Thoracic aorta (tissue), 2 donors: ENCODE results near the gene CCL21. TPM values are rescaled to one million over a fixed set of nuclear protein-coding genes. Genes with fewer than 3 reads are reported as not detected.
A peak's percentile ranks its signal among the peaks of the same experiment; 100 is the strongest.

Experiments used
- ATAC-seq: fragments of 150-250 bp; one replicate; pipeline ENCODE4 v1.8.0; 2017; ENCODE audit warnings: low read depth; ENCODE audit not compliant: insufficient number of reproducible peaks, low FRiP score
- DNase-seq: peaks from one replicate; pipeline ENCODE4 v3.0.0-alpha.2; 2020; ENCODE audit warnings: low spot score
- H3K27ac ChIP-seq, 2 donors: fragments of 200-600 bp; sonication (generic); 1 replicate in 1 of 2; 2 replicates in 1 of 2; pipeline ENCODE4 v1.5.1; 2016; ENCODE audit warnings: mild to moderate bottlenecking in 2 of 2, moderate library complexity in 2 of 2
- H3K27me3 ChIP-seq: fragments of 200-600 bp; sonication (generic); replicated peaks from 2 replicates; pipeline ENCODE4 v1.6.0; 2016; ENCODE audit warnings: mild to moderate bottlenecking; ENCODE audit not compliant: insufficient read depth
- H3K36me3 ChIP-seq: fragments of 200-600 bp; sonication (generic); one replicate; pipeline ENCODE4 v1.5.1; 2016
- H3K4me1 ChIP-seq, 2 donors: fragments of 200-600 bp; sonication (generic); 1 replicate in 1 of 2; 2 replicates in 1 of 2; pipeline versions ENCODE4 v1.5.1 to v1.6.0; 2016; ENCODE audit warnings: low read depth in 2 of 2, mild to moderate bottlenecking in 1 of 2; ENCODE audit not compliant: control insufficient read depth in 1 of 2
- H3K4me3 ChIP-seq: fragments of 200-600 bp; sonication (generic); 2 replicates; pipeline ENCODE4 v1.5.1; 2016; ENCODE audit warnings: mild to moderate bottlenecking
- H3K9me3 ChIP-seq: fragments of 200-600 bp; sonication (generic); 2 replicates; pipeline ENCODE4 v1.5.1; 2016
- CTCF ChIP-seq: fragments of 200-600 bp; sonication (generic); IDR thresholded peaks from one replicate; pipeline ENCODE4 v1.5.1; 2019; ENCODE audit warnings: antibody characterized with exemption
- total RNA-seq, 2 donors: library from RNA; depleted of rRNA; stranded (reverse); fragments of >200 nt; gene quantifications; one replicate each; pipeline versions ENCODE4 v1.1.0 to v1.2.3, GENCODE V29; 2016

CCL21 gene
- total RNA-seq, 2 donors from 2014 or later: 9.3 TPM; not detected in 1

- H3K4me3 ChIP-seq: peak overlapping the region; percentile 74
- peak; percentile 82 for ATAC-seq
- H3K4me1 ChIP-seq: peaks cover 0 to 3% of the 10 kb centered on the region in 2 donors
- peak; percentile 51 for DNase-seq
- TF ChIP-seq CTCF: peak; percentile 97
- no peaks in the 10 kb centered on the region for H3K9me3 ChIP-seq
- no peaks in the 10 kb centered on the region for H3K36me3 ChIP-seq
- H3K27me3 ChIP-seq: no peaks in the 10 kb centered on the region
- peak overlapping the region; percentile 72 to 74 for H3K27ac ChIP-seq
These were observed 7.9 kb downstream of the CCL21 start for GRCh38 chr9:34701769-34702736.

- Histone ChIP-seq H3K27me3 (no peaks in the 10 kb centered on the region), H3K4me1 (peaks cover 0 to 3% of the 10 kb centered on the region in 2 donors), H3K4me3 (peak overlapping the region; percentile 74), H3K9me3 (no peaks in the 10 kb centered on the region), H3K36me3 (no peaks in the 10 kb centered on the region), H3K27ac (peak overlapping the region; percentile 72 to 74)
- DNase-seq (peak; percentile 41), ATAC-seq (peak; percentile 85)
- peak; percentile 96 for TF ChIP-seq CTCF
These were observed 8.7 kb downstream of the CCL21 start for GRCh38 chr9:34701023-34701768.

GRCh38 chr9:34694811-34695210, 15.1 kb downstream of the CCL21 start:
- no peak for DNase-seq
- no peaks in the 10 kb centered on the region for H3K27me3 ChIP-seq
- H3K4me1 ChIP-seq: peaks cover 3 to 14% of the 10 kb centered on the region in 2 donors
- no peak for ATAC-seq
- H3K36me3 ChIP-seq: no peaks in the 10 kb centered on the region
- H3K4me3 ChIP-seq: no peak overlapping the region
- TF ChIP-seq CTCF: no peak
- no peaks in the 10 kb centered on the region for H3K9me3 ChIP-seq
- no peak overlapping the region for H3K27ac ChIP-seq

GRCh38 chr9:34693560-34693959, 16.4 kb downstream of the CCL21 start:
- DNase-seq (no peak), ATAC-seq (no peak)
- Histone ChIP-seq H3K9me3 (no peaks in the 10 kb centered on the region), H3K4me1 (peaks cover 3 to 21% of the 10 kb centered on the region in 2 donors), H3K27ac (no peak overlapping the region), H3K4me3 (no peak overlapping the region), H3K36me3 (no peaks in the 10 kb centered on the region), H3K27me3 (no peaks in the 10 kb centered on the region)
- TF ChIP-seq CTCF: no peak

- Histone ChIP-seq H3K27ac (no peak overlapping the region), H3K4me1 (peaks cover 3 to 35% of the 10 kb centered on the region in 2 donors), H3K36me3 (no peaks in the 10 kb centered on the region), H3K4me3 (no peak overlapping the region), H3K27me3 (no peaks in the 10 kb centered on the region), H3K9me3 (no peaks in the 10 kb centered on the region)
- no peak for TF ChIP-seq CTCF
- DNase-seq: no peak
- no peak for ATAC-seq
These were observed 18.0 kb downstream of the CCL21 start for GRCh38 chr9:34691936-34692315.
